Immature natural killer cell (primary cell): Measurements from ENCODE around the gene PRELID3B. TPM values are rescaled to one million over a fixed set of nuclear protein-coding genes. Genes with fewer than 3 reads are reported as not detected.
A peak's percentile ranks its signal among the peaks of the same experiment; 100 is the strongest.

Experiments
- DNase-seq, 3 donors: peaks; one replicate each; pipeline ENCODE4 v3.0.0; 2022; ENCODE audit warnings: mixed read lengths in 1 of 3
- H3K27ac Mint-ChIP-seq, 6 donors: one replicate each; pipeline ENCODE4 v1.8.0; 2020; ENCODE audit warnings: mixed read lengths in 6 of 6, mild to moderate bottlenecking in 5 of 6, inconsistent platforms in 4 of 6, moderate library complexity in 3 of 6
- H3K27me3 Mint-ChIP-seq, 3 donors: one replicate each; pipeline ENCODE4 v1.8.0; 2020 to 2021; ENCODE audit warnings: low read depth in 3 of 3, mild to moderate bottlenecking in 3 of 3, mixed read lengths in 3 of 3, moderate library complexity in 3 of 3, inconsistent platforms in 1 of 3
- H3K36me3 Mint-ChIP-seq, 3 donors: one replicate each; pipeline ENCODE4 v1.8.0; 2020; ENCODE audit warnings: mixed read lengths in 3 of 3, inconsistent platforms in 2 of 3, mild to moderate bottlenecking in 2 of 3
- H3K4me1 Mint-ChIP-seq, 2 donors: one replicate each; pipeline ENCODE4 v1.8.0; 2020; ENCODE audit warnings: inconsistent platforms in 2 of 2, mild to moderate bottlenecking in 2 of 2, mixed read lengths in 2 of 2, moderate library complexity in 1 of 2
- H3K4me3 Mint-ChIP-seq, 5 donors: one replicate each; pipeline ENCODE4 v1.8.0; 2020; ENCODE audit warnings: mild to moderate bottlenecking in 5 of 5, mixed read lengths in 5 of 5, inconsistent platforms in 3 of 5, moderate library complexity in 3 of 5
- H3K9me3 Mint-ChIP-seq, 6 donors: one replicate each; pipeline ENCODE4 v1.8.0; 2020; ENCODE audit warnings: mild to moderate bottlenecking in 6 of 6, mixed read lengths in 6 of 6, inconsistent platforms in 4 of 6, moderate library complexity in 3 of 6
- polyA plus RNA-seq, 3 donors: library from polyadenylated mRNA; unstranded; fragments of 300-500 nt; fragmentation: Illumina TruSeq; gene quantifications; one replicate each; pipeline ENCODE4 v1.2.3, GENCODE V29; 2021

The PRELID3B gene
- polyA plus RNA-seq, 3 donors from 2014 or later, result 31.5 to 43.3 (median 37.8) TPM

GRCh38 chr20:59069026-59069425 is 26.4 kb upstream of the PRELID3B start:
- peaks cover 0 to 17% (median 11%) of the 10 kb centered on the region in 3 donors for H3K27me3 Mint-ChIP-seq
- no peak overlapping the region for H3K27ac Mint-ChIP-seq
- no peak for DNase-seq
- H3K9me3 Mint-ChIP-seq, result no peaks in the 10 kb centered on the region
- no peak overlapping the region for H3K4me3 Mint-ChIP-seq
- H3K36me3 Mint-ChIP-seq, result peaks cover 0 to 4% (median 0%) of the 10 kb centered on the region in 3 donors
- H3K4me1 Mint-ChIP-seq, result no peaks in the 10 kb centered on the region

DNA sequence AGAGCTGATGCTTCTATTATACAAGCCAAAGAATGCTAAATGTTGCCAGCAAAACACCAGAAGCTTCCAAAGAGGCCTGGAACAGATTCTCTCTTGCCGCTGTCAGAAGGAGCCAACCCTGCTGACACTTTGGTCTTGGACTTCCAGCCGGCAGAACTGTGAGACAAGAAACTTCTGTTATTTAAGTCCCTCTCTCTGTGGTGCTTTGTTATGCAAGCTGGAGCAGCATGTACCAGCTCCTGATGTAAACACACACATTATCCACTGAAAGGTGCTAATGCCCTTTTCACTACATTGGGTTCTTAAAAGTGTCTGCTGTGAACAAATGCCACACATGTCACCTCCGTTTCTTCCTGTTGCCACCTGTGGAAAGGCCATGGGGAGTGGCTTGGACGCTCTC is 25.9 kb upstream of the PRELID3B start:
- Mint-ChIP-seq H3K27ac (no peak overlapping the region), H3K27me3 (peaks cover 0 to 18% (median 11%) of the 10 kb centered on the region in 3 donors), H3K36me3 (peaks cover 0 to 4% (median 0%) of the 10 kb centered on the region in 3 donors), H3K4me3 (no peak overlapping the region), H3K4me1 (no peaks in the 10 kb centered on the region), H3K9me3 (no peaks in the 10 kb centered on the region)
- no peak for DNase-seq

- no peaks in the 10 kb centered on the region for H3K4me1 Mint-ChIP-seq
- no peak for DNase-seq
- no peaks in the 10 kb centered on the region for H3K9me3 Mint-ChIP-seq
- H3K4me3 Mint-ChIP-seq, result no peak overlapping the region
- H3K36me3 Mint-ChIP-seq, result no peaks in the 10 kb centered on the region
- H3K27me3 Mint-ChIP-seq, result peaks cover 5 to 9% (median 8%) of the 10 kb centered on the region in 3 donors
- H3K27ac Mint-ChIP-seq, result no peak overlapping the region
Observed at GRCh38 chr20:59064214-59064722, 21.7 kb upstream of the PRELID3B start.

DNA sequence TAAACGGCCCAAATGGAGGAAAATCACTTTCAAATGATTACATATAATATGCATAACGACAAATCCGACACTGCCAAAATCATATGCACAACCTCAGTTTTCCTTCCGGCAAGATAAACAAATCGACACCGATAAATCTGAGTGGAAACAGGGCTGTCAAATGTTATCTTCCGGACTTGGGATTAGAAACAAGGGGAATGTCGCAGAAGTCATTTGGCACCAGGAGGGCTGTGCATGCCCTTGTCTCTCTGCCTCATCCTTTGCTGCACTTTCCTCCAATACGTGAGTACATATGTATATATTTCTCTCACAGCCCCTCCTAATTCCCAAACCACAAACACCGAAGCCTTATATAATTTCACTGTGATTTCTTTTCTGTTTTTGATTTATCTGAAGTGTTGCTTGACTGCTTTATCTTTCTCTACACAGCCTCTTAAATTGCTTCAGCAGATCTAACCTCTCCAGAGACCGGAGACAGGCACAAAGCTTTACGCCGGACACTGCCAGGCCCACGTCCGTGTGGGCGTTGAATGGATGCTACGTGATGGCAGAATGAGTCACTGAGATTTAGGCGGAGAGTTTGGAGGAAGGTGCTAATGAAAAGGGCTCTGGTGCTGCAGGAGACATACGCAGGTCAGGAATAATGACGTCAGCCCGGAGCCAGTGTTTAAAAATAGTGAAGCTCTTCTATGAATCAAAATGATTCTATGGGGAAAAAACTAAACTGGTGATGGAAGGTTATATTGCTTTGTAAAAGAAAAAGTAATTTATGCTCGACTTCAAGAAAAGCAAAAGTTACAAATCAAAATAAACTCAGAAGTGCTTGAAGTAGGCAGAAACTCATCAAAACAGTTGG is 21.0 kb upstream of the PRELID3B start:
- no peaks in the 10 kb centered on the region for H3K36me3 Mint-ChIP-seq
- no peak for DNase-seq
- peaks cover 5 to 9% (median 8%) of the 10 kb centered on the region in 3 donors for H3K27me3 Mint-ChIP-seq
- H3K27ac Mint-ChIP-seq, result no peak overlapping the region
- no peaks in the 10 kb centered on the region for H3K9me3 Mint-ChIP-seq
- no peak overlapping the region for H3K4me3 Mint-ChIP-seq
- no peaks in the 10 kb centered on the region for H3K4me1 Mint-ChIP-seq

DNA sequence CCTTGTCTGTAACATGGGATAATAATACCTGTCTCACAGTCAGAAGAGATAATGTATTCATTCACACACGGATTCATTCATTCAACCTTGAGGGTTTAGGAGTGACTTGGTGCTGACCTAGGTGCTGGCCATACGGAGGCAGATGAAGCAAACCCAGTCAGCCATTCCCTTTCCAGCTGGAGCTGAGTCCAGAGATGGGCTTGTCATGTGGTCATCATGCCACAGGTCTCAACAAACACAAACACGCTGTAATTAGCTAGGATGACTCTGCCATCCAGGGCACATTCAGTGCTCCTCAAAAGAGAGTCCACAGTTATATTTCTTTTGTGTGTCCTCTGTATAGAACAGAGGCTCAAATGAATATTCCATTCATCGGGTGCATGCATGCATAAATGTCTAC is 19.5 kb upstream of the PRELID3B start:
- Mint-ChIP-seq H3K4me1 (no peaks in the 10 kb centered on the region), H3K27me3 (peaks cover 5 to 8% (median 6%) of the 10 kb centered on the region in 3 donors), H3K9me3 (no peaks in the 10 kb centered on the region), H3K36me3 (no peaks in the 10 kb centered on the region), H3K27ac (no peak overlapping the region), H3K4me3 (no peak overlapping the region)
- DNase-seq, result no peak

- H3K27me3 Mint-ChIP-seq, result peaks cover 3 to 8% (median 5%) of the 10 kb centered on the region in 3 donors
- no peak overlapping the region for H3K27ac Mint-ChIP-seq
Observed at GRCh38 chr20:59055302-59055701, 12.7 kb upstream of the PRELID3B start.

DNA sequence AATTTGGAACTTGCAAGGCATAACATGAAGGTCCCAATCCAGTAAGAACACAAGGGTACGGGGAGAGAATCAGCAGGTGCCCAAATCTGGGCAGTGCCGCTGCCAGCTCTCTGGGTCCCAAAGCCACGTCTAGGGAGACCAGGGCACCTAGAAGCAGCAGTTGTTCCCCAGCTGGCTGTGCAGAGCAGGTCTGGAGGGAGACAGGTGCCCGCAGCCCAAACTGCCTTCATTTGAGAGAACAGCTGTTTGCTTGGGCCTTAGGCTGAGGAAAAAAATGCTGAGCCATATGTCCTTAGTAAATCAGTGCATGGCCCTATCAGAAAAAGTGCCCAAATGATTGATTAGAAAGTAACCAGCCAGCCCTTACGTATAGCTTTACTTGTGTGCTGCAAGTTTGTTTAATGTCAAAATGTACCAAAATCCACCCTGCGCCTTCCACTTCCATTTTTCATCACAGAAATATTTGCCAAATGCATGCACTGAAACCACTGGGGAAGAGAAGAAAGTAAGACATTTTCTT is 9.1 kb upstream of the PRELID3B start:
- no peak overlapping the region for H3K4me3 Mint-ChIP-seq
- peaks cover 2 to 14% (median 5%) of the 10 kb centered on the region in 3 donors for H3K27me3 Mint-ChIP-seq
- no peak overlapping the region for H3K27ac Mint-ChIP-seq
- no peaks in the 10 kb centered on the region for H3K36me3 Mint-ChIP-seq
- H3K4me1 Mint-ChIP-seq, result no peaks in the 10 kb centered on the region
- H3K9me3 Mint-ChIP-seq, result no peaks in the 10 kb centered on the region
- DNase-seq, result no peak

More at GRCh38 chr20:59055302-59055701, 12.7 kb upstream of the PRELID3B start:
- no peak overlapping the region for H3K4me3 Mint-ChIP-seq
- no peaks in the 10 kb centered on the region for H3K9me3 Mint-ChIP-seq
- H3K36me3 Mint-ChIP-seq, result no peaks in the 10 kb centered on the region
- no peaks in the 10 kb centered on the region for H3K4me1 Mint-ChIP-seq
- peak in 2 of 3 donors; percentile 9 to 37 for DNase-seq

GRCh38 chr20:59050437-59050836 is 7.9 kb upstream of the PRELID3B start:
- Mint-ChIP-seq H3K9me3 (no peaks in the 10 kb centered on the region), H3K27me3 (peaks cover 0 to 14% (median 2%) of the 10 kb centered on the region in 3 donors), H3K4me1 (no peaks in the 10 kb centered on the region), H3K4me3 (no peak overlapping the region), H3K27ac (no peak overlapping the region), H3K36me3 (no peaks in the 10 kb centered on the region)
- DNase-seq, result no peak

GRCh38 chr20:59048681-59049030 is 6.1 kb upstream of the PRELID3B start:
- Mint-ChIP-seq H3K27me3 (peaks cover 0 to 7% (median 2%) of the 10 kb centered on the region in 3 donors), H3K4me3 (no peak overlapping the region), H3K27ac (no peak overlapping the region), H3K9me3 (no peaks in the 10 kb centered on the region), H3K36me3 (no peaks in the 10 kb centered on the region), H3K4me1 (peaks cover 3 to 6% of the 10 kb centered on the region in 2 donors)
- no peak for DNase-seq

GRCh38 chr20:59047938-59048680 is 5.5 kb upstream of the PRELID3B start:
- H3K27me3 Mint-ChIP-seq, result peaks cover 0 to 7% (median 4%) of the 10 kb centered on the region in 3 donors
- no peak for DNase-seq
- no peak overlapping the region for H3K27ac Mint-ChIP-seq
- H3K4me1 Mint-ChIP-seq, result peaks cover 9 to 11% of the 10 kb centered on the region in 2 donors
- H3K36me3 Mint-ChIP-seq, result no peaks in the 10 kb centered on the region
- H3K9me3 Mint-ChIP-seq, result no peaks in the 10 kb centered on the region
- H3K4me3 Mint-ChIP-seq, result no peak overlapping the region

GRCh38 chr20:59046862-59047261 is 4.3 kb upstream of the PRELID3B start:
- Mint-ChIP-seq H3K36me3 (no peaks in the 10 kb centered on the region), H3K4me1 (peaks cover 11 to 14% of the 10 kb centered on the region in 2 donors), H3K4me3 (no peak overlapping the region), H3K9me3 (no peaks in the 10 kb centered on the region), H3K27ac (peak overlapping the region in 1 of 6 donors; percentile 46), H3K27me3 (peaks cover 3 to 7% (median 5%) of the 10 kb centered on the region in 3 donors)
- DNase-seq, result no peak

DNA sequence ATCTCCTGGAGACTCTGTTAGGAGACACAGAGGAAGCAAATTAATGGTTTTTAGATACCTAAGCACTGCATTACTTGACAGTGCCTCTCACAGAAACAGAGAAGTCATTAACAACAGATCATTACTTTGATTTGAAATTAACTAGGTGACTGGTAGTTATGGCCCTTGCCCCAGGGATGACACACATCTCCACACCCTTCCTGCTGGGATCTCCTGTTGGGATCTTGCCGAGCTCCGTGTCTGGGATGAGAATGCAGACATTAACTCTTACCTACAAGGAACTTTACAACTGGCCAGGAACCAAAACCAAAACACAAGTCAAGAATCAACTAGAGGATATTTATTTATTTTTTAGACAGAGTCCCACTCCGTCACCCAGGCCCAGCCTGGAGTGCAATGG is 2.2 kb upstream of the PRELID3B start:
- Mint-ChIP-seq H3K9me3 (no peaks in the 10 kb centered on the region), H3K4me3 (no peak overlapping the region), H3K36me3 (peaks cover 0 to 9% (median 0%) of the 10 kb centered on the region in 3 donors), H3K27ac (peak overlapping the region in 4 of 6 donors; percentile 25 to 84 (median 76)), H3K27me3 (peaks cover 2 to 3% (median 3%) of the 10 kb centered on the region in 3 donors), H3K4me1 (peaks cover 32 to 35% of the 10 kb centered on the region in 2 donors)
- DNase-seq, result no peak

- DNase-seq, result no peak
- H3K4me1 Mint-ChIP-seq, result peaks cover 34 to 40% of the 10 kb centered on the region in 2 donors
- no peaks in the 10 kb centered on the region for H3K9me3 Mint-ChIP-seq
Observed at GRCh38 chr20:59044295-59044694, 1.7 kb upstream of the PRELID3B start.

More at GRCh38 chr20:59044295-59044694, 1.7 kb upstream of the PRELID3B start:
- Mint-ChIP-seq H3K27me3 (peaks cover 2 to 3% (median 3%) of the 10 kb centered on the region in 3 donors), H3K4me3 (no peak overlapping the region), H3K27ac (peak overlapping the region; percentile 12 to 94 (median 87)), H3K36me3 (peaks cover 0 to 9% (median 0%) of the 10 kb centered on the region in 3 donors)
